ENCODE results near the gene TMEM165.
"Not testable (repeated sequence)": the region's sequence is repeated elsewhere in the genome, so short reads cannot be mapped to it uniquely, and the experiment has no call there.

Gene TMEM165, protein sequence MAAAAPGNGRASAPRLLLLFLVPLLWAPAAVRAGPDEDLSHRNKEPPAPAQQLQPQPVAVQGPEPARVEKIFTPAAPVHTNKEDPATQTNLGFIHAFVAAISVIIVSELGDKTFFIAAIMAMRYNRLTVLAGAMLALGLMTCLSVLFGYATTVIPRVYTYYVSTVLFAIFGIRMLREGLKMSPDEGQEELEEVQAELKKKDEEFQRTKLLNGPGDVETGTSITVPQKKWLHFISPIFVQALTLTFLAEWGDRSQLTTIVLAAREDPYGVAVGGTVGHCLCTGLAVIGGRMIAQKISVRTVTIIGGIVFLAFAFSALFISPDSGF

GRCh38 chr4:55395529-55396307, at the start of gene TMEM165:
Gene TMEM165 (plus strand): TSS chr4:55395957. CDS start chr4:55396190, 233 bp downstream.
- DNase-seq, result peak; percentile 92

- DNase-seq, result peak; percentile 85
Measured at GRCh38 chr4:55345980-55346850, 49.5 kb upstream of the TMEM165 start, which contains the start of gene SRD5A3. Gene SRD5A3 (plus strand): TSS chr4:55346242. CDS start chr4:55346337, 95 bp downstream.

GRCh38 chr4:55346851-55347255, 48.9 kb upstream of the TMEM165 start:
- no peak for DNase-seq

DNA sequence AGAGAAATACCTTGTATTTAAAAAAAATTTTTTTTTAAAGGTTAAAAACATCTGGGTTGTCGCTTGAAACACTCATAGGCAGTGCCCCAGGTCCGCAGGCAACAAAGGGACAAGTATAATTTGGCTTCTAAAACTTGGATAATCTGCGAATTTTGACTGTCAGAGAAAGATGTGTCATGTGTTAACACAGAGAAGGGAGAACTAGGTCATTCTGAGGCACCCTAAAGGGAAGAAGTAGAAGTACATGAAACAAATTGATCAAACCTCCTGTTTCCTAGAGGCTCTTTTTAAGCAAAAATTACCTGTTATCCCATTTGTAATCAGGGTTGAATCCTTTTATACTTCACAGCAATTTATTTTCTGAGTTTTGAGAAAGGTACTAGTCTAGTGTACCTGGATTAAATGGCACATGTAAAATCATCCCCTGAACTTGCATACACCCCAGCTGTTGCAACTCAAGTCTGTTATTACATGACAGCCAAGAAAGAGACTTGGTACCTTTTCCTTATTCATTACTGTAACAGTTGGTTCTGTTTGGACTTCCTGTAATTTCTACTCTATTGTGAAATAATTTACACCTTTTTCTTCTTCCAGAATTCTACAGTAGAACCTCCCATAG, 48.0 kb upstream of the TMEM165 start:
- no peak for DNase-seq

DNA sequence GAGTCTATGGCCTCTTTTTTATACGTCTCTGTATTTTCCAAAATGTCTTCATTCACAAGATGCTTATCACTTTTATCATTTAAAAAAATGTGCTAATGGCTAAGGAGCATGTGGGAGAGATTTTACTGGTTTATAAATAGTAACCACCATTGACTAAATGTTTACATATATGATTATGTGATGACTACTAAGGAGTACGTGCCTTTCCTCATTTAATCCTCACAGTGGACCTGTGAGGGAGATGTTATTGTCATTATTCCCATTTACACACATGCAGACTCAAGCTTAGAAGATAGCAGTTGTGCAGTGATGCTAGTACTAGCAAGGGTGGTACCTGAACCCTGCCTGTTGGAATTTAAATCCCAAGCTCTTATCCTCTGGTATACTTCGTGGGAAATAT, 47.3 kb upstream of the TMEM165 start:
- no peak for DNase-seq

- not testable (repeated sequence) for DNase-seq
Measured at GRCh38 chr4:55350870-55351269, 44.9 kb upstream of the TMEM165 start.

- no peak for DNase-seq
Measured at GRCh38 chr4:55351824-55352223, 43.9 kb upstream of the TMEM165 start.

GRCh38 chr4:55352726-55353125, 43.0 kb upstream of the TMEM165 start:
- DNase-seq, result no peak

DNA sequence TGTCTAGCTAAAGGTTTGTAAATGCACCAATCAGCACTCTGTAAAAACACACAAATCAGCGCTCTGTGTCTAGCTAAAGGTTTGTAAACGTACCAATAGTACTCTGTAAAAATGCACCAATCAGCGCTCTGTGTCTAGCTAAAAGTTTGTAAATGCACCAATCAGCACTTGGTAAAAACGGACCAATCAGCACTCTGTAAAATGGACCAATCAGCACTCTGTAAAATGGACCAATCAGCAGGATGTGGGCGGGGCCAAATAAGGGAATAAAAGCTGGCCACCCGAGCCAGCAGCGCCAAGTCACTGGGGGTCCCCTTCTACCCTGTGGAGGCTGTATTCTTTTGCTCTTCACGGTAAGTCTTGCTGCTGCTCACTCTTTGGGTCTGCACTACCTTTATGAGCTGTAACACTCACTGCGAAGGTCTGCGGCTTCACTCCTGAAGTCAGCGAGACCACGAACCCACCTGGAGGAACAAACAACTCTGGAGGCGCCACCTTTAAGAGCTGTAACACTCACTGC, 42.5 kb upstream of the TMEM165 start:
- not testable (repeated sequence) for DNase-seq

DNA sequence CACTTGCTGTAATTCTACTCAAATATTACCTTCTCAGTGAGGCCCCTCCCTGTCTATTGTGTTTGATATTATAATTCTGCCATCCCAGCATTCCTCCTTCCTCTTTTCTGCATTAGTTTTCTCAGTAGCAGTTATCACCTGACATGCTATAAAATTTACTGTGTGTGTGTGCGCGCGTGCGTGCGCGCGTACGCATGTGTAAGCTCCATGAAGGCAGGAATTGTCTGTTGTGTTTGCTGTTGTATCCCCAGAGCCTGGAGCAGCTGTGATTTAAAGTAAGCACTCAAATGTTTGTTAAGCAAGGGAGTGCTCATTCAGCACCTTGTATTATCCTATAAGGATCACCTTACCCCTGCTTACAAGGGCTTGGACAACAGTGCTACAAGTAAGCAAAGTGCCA, 41.1 kb upstream of the TMEM165 start:
- DNase-seq, result no peak

DNA sequence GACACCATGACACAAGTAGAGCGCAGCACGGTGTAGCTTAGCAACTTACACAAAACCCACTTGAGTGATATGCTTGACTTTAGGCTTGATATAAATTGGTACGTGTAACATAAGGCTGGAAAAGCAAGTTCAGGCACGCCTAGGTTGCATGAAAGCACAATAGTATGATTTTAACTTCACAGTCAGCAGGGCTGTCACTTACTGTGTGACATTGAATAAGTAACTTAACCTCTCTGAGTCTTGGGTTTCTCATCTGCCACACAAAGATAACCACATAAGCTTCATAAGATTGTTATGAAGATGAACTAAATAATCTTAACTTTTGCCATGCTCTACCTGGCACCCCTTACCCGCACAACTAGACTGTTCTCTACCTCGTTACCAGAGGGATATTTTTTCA, 40.2 kb upstream of the TMEM165 start:
- no peak for DNase-seq

GRCh38 chr4:55356991-55357461, 38.7 kb upstream of the TMEM165 start:
- no peak for DNase-seq

- DNase-seq, result no peak
Measured at GRCh38 chr4:55358246-55358645, 37.5 kb upstream of the TMEM165 start.

GRCh38 chr4:55358668-55359067, 37.1 kb upstream of the TMEM165 start:
- no peak for DNase-seq

- no peak for DNase-seq
Measured at GRCh38 chr4:55359397-55359916, 36.3 kb upstream of the TMEM165 start.

- DNase-seq, result not testable (repeated sequence)
Measured at GRCh38 chr4:55362938-55363337, 32.8 kb upstream of the TMEM165 start.

DNA sequence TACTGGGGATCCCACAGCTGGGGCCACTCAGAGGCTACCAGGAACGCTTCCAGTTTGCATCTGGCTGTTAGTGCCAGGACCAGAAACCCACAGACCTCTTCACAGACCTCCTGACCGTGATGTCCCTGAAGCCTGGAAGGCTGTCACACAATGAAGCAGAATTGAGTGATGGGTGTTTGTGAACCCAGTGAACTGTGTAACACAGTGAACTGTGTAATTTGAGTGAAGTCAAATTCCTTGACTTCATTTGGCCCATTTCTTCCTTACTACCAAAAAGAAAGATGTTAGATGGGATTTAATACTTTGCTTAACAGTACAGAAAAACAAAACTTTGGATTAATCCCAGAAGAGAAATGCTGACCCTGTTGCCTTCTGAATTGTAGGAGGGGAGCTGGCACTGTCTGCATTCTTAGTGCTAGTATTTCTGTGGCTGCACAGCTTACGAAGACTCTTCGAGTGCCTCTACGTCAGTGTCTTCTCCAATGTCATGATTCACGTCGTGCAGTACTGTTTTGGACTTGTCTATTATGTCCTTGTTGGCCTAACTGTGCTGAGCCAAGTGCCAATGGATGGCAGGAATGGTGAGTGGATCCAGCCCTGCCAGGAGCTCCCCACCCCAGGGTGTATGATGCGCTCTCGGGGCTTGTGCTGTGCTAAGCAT, 31.9 kb upstream of the TMEM165 start:
- no peak for DNase-seq

DNA sequence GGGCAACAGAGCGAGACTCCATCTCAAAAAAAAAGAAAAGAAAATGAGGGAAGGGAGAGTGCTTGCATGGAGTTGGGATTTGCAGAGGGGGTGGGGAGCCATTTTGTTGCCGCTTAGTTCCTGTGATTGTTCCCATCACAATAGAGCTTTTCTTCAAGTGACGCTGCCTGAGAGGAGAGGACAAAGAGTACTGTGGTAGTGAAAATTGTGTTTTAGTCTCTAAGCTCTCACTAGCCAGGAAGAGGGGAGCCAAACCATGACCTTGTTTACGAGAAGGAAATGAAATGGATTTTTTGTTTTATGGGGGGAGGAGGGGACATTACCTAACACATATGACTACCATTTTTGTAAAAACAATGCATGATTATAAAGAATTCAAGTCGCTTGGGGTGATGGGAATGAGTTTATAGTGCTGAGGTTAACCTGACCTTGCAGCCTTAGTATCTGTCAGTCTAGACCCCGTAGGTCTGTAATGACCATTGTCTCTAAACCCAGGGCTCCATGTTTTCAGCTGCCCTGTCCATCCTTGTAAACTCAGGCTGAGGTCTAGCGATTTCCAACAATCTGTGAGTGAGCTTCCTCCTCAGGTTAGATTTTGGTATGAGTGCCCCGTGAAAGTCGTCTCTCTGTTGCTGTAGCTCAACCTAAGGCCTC, 30.9 kb upstream of the TMEM165 start:
- DNase-seq, result no peak

GRCh38 chr4:55365345-55365728, 30.4 kb upstream of the TMEM165 start:
- no peak for DNase-seq

GRCh38 chr4:55366621-55367020, 29.1 kb upstream of the TMEM165 start:
- DNase-seq, result no peak
